Measurements from ENCODE around the gene OSBPL2. TPM values are rescaled to one million over a fixed set of nuclear protein-coding genes. Genes with fewer than 3 reads are reported as not detected.

OSBPL2 gene
- total RNA-seq, 1 experiment from 2014 or later, result 41.4 TPM

DNA sequence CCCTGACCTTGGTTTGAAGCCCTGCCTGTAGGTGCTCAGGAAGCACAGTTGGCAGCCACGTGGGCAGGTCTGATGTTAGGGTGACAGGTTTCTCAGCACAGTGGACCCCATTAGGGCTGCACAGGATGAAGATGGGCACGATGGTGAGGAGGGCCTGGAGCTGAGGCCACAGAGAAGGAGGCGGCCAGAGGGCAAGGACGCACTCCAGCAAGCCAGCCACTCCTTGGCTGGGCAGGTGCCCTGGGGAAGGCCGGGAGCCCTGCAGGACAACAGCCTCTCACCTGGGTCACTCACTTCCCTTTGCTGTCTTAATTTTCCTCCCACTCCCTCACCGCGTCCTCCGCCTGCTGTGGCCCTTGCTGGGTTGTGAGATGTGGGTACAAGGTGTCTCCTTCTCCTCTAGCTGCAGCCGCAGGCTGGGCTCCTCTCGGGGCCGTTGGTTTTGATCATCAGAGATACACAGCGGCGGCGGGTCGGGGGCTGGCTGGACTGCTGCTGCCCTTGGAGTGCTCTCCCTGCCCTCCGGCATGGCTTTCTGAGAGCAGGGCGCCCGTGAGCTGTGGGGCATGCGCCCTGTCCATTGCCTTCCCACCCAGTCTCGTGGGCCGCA is 5.7 kb downstream of the OSBPL2 start:
- BruUV-seq (replicated peaks), result no TSS peak
- in situ Hi-C loops (cut with HindIII; ENCODE audit: low pct_unique_long_range_greater_than_20kb, low sequenced_read_pairs), result no loop called here

DNA sequence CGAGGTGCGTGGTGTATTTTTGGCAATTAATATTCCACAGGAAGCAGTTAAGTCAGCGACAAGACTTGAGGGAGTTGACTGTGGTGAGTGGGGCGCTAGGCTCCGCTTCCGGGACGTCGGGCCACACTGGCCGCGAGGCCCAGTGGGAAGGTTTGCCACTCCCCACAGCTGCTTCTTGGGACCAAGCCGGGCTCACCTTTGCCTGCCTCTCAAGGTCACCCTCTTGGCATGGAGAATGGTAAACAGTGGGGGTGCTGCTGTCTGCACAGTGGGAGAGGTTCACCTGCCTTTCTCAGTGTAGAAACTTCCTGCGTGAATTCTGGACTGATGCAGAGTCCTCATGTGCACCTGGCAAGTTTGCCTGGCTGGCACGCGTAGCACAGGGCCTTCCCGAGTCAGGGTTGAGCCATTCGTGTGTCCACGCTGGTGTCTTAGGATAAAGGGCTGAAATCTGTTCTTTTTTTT is 6.4 kb downstream of the OSBPL2 start:
- in situ Hi-C loops (cut with HindIII; ENCODE audit: low pct_unique_long_range_greater_than_20kb, low sequenced_read_pairs) (no loop called here), intact Hi-C loops (cut with micrococcal nuclease; ENCODE audit: unreplicated experiment) (no loop called here)
- TF ChIP-seq TCF7L2 (IDR thresholded peaks at IDR 0.05; ENCODE audit: low read depth, low read length), result no peak
- no peak for TF ChIP-seq POLR2AphosphoS5 (IDR thresholded peaks at IDR 0.05; ENCODE audit: low read depth, low read length)
- TF ChIP-seq, protein P1, sequence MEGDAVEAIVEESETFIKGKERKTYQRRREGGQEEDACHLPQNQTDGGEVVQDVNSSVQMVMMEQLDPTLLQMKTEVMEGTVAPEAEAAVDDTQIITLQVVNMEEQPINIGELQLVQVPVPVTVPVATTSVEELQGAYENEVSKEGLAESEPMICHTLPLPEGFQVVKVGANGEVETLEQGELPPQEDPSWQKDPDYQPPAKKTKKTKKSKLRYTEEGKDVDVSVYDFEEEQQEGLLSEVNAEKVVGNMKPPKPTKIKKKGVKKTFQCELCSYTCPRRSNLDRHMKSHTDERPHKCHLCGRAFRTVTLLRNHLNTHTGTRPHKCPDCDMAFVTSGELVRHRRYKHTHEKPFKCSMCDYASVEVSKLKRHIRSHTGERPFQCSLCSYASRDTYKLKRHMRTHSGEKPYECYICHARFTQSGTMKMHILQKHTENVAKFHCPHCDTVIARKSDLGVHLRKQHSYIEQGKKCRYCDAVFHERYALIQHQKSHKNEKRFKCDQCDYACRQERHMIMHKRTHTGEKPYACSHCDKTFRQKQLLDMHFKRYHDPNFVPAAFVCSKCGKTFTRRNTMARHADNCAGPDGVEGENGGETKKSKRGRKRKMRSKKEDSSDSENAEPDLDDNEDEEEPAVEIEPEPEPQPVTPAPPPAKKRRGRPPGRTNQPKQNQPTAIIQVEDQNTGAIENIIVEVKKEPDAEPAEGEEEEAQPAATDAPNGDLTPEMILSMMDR (IDR thresholded peaks at IDR 0.05), result no peak
- POLR2A ChIA-PET, result interaction anchor here (0.6 kb wide), 1 partner anchor 200 kb away, joined by 3 read pairs; no protein-coding TSS in a partner anchor
- BruUV-seq (replicated peaks), result no TSS peak
- DNase-seq (ENCODE audit: low read depth, low spot score), result no peak
- Histone ChIP-seq H3K4me3 (ENCODE audit: low read depth in 2 of 2, low read length in 2 of 2) (no peak overlapping the region), H3K4me1 (ENCODE audit: control insufficient read depth, insufficient read depth, low read length) (no peaks in the 10 kb centered on the region), H3K36me3 (ENCODE audit: control insufficient read depth, insufficient read depth, low read length) (no peaks in the 10 kb centered on the region), H3K27me3 (ENCODE audit: control insufficient read depth, insufficient read depth, low read length) (no peaks in the 10 kb centered on the region), H3K9me3 (ENCODE audit: control insufficient read depth, insufficient read depth, low read depth, low read length) (no peaks in the 10 kb centered on the region), H3K27ac (ENCODE audit: low read length) (no peak overlapping the region)
- CTCF ChIA-PET, result no interaction called here
- ATAC-seq, result no peak

More for the DNA sequence above, 5.7 kb downstream of the OSBPL2 start:
- ChIA-PET POLR2A (interaction anchor here (0.6 kb wide), 1 partner anchor 200 kb away, joined by 3 read pairs; no protein-coding TSS in a partner anchor), CTCF (no interaction called here)
- Histone ChIP-seq H3K36me3 (ENCODE audit: control insufficient read depth, insufficient read depth, low read length) (peaks cover 2% of the 10 kb centered on the region; the same call in 1 of the 2 replicates), H3K27ac (ENCODE audit: low read length) (no peak overlapping the region), H3K4me1 (ENCODE audit: control insufficient read depth, insufficient read depth, low read length) (no peaks in the 10 kb centered on the region), H3K4me3 (ENCODE audit: low read depth in 2 of 2, low read length in 2 of 2) (no peak overlapping the region), H3K27me3 (ENCODE audit: control insufficient read depth, insufficient read depth, low read length) (no peaks in the 10 kb centered on the region), H3K9me3 (ENCODE audit: control insufficient read depth, insufficient read depth, low read depth, low read length) (no peaks in the 10 kb centered on the region)
- TF ChIP-seq, protein P1 (IDR thresholded peaks at IDR 0.05), result no peak
- TF ChIP-seq POLR2AphosphoS5 (IDR thresholded peaks at IDR 0.05; ENCODE audit: low read depth, low read length) (no peak), TCF7L2 (IDR thresholded peaks at IDR 0.05; ENCODE audit: low read depth, low read length) (no peak), SIN3A (IDR thresholded peaks at IDR 0.05; ENCODE audit: borderline replicate concordance, insufficient read depth, low read depth, low read length) (no peak)
- TF ChIP-seq, protein P2, sequence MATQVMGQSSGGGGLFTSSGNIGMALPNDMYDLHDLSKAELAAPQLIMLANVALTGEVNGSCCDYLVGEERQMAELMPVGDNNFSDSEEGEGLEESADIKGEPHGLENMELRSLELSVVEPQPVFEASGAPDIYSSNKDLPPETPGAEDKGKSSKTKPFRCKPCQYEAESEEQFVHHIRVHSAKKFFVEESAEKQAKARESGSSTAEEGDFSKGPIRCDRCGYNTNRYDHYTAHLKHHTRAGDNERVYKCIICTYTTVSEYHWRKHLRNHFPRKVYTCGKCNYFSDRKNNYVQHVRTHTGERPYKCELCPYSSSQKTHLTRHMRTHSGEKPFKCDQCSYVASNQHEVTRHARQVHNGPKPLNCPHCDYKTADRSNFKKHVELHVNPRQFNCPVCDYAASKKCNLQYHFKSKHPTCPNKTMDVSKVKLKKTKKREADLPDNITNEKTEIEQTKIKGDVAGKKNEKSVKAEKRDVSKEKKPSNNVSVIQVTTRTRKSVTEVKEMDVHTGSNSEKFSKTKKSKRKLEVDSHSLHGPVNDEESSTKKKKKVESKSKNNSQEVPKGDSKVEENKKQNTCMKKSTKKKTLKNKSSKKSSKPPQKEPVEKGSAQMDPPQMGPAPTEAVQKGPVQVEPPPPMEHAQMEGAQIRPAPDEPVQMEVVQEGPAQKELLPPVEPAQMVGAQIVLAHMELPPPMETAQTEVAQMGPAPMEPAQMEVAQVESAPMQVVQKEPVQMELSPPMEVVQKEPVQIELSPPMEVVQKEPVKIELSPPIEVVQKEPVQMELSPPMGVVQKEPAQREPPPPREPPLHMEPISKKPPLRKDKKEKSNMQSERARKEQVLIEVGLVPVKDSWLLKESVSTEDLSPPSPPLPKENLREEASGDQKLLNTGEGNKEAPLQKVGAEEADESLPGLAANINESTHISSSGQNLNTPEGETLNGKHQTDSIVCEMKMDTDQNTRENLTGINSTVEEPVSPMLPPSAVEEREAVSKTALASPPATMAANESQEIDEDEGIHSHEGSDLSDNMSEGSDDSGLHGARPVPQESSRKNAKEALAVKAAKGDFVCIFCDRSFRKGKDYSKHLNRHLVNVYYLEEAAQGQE (IDR thresholded peaks at IDR 0.05; ENCODE audit: insufficient read depth in 1 of 2, low read depth in 2 of 2, low read length in 1 of 2), result no peak
- DNase-seq (ENCODE audit: low read depth, low spot score) (no peak), ATAC-seq (no peak)
- intact Hi-C loops (cut with micrococcal nuclease; ENCODE audit: unreplicated experiment), result no loop called here
